Esophagus squamous epithelium (tissue), 4 donors: ENCODE measurements around the gene LHPP.

ENCODE experiments used
- POLR2A ChIP-seq, 4 donors: fragments of 450-650 bp; IDR thresholded peaks; one replicate each; pipeline ENCODE4 v1.6.1; 2017; ENCODE audit warnings: antibody characterized with exemption in 4 of 4, mild to moderate bottlenecking in 4 of 4, moderate library complexity in 3 of 4
- TF ChIP-seq, protein P1 (sequence below), 6 experiments: fragments of 450-650 bp in 4 of 6; fragments of 200-600 bp in 2 of 6; sonication (generic) in 2 of 6; IDR thresholded peaks; one replicate each; pipeline ENCODE4 v1.5.1; 2016 to 2019; ENCODE audit warnings: antibody characterized with exemption in 6 of 6, mild to moderate bottlenecking in 4 of 6, moderate library complexity in 4 of 6

DNA sequence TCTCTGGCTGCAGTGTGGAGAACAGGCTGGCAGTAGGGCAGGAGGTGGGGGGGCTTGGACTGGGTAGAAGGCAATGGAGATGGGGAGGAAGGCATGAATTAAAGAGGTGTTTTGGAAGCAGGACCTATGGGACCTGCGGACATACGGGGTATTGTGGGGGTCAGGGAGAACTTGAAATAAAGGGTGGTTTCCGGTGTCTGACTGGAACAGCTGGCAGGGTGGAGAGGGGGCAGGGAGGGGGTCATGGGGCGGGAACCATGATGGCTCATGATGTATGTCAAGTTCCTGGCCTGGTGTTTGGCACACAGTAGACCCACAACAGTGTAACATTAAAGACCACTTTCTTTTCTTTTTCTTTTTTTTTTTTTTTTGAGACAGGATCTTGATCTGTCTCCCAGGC is 5.5 kb downstream of the LHPP start:
- TF ChIP-seq, protein P1, sequence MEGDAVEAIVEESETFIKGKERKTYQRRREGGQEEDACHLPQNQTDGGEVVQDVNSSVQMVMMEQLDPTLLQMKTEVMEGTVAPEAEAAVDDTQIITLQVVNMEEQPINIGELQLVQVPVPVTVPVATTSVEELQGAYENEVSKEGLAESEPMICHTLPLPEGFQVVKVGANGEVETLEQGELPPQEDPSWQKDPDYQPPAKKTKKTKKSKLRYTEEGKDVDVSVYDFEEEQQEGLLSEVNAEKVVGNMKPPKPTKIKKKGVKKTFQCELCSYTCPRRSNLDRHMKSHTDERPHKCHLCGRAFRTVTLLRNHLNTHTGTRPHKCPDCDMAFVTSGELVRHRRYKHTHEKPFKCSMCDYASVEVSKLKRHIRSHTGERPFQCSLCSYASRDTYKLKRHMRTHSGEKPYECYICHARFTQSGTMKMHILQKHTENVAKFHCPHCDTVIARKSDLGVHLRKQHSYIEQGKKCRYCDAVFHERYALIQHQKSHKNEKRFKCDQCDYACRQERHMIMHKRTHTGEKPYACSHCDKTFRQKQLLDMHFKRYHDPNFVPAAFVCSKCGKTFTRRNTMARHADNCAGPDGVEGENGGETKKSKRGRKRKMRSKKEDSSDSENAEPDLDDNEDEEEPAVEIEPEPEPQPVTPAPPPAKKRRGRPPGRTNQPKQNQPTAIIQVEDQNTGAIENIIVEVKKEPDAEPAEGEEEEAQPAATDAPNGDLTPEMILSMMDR (IDR thresholded peaks at IDR 0.05), result no peak
- TF ChIP-seq POLR2A (IDR thresholded peaks at IDR 0.05), result no peak
